Activated CD4-positive, alpha-beta T cell treated with anti-CD3 and anti-CD28 coated beads, Interleukin-2, Interleukin-6, amounts not matched to agents 100 ng/mL and 50 ng/mL, durations not matched to agents 16 hours and 8 hours (primary cell): ENCODE results near the gene MST1.
A peak's percentile ranks its signal among the peaks of the same experiment; 100 is the strongest.

Experiments used
- DNase-seq: peaks from one replicate; pipeline ENCODE4 v3.0.0-alpha.2; 2020

MST1 gene

GRCh38 chr3:49654955-49655556 lies 34.2 kb downstream of the MST1 start:
- DNase-seq: no peak

- no peak for DNase-seq
Observed at GRCh38 chr3:49654176-49654825, 35.0 kb downstream of the MST1 start.

DNA sequence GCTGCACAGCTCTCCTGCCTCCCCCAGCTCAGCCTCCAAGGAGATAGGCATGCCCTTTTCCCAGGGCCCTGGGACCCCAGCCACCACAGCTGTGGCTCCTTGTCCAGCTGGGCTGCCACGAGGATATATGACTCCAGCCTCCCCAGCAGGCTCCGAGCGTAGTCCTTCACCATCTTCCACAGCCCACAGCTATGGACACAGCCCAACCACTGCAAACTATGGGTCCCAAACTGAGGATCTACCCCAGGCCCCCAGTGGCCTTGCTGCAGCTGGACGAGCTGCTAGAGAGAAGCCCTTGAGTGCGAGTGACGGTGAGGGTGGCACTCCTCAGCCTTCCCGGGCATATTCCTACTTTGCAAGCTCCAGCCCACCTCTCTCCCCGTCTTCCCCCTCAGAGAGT lies 35.7 kb downstream of the MST1 start:
- no peak for DNase-seq

DNA sequence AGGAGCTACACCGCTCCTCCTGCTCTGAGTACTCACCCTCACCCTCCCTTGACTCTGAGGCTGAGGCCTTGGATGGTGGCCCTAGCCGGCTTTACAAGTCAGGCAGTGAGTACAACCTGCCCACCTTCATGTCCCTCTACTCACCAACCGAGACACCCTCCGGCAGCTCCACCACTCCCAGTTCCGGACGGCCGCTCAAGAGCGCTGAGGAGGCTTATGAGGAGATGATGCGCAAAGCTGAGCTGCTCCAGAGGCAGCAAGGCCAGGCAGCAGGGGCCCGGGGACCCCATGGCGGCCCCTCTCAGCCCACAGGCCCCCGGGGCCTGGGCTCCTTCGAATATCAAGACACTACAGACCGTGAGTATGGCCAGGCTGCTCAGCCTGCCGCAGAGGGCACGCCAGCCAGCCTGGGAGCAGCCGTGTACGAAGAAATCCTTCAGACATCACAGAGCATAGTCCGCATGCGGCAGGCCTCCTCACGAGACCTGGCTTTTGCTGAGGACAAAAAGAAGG lies 36.3 kb downstream of the MST1 start:
- DNase-seq: no peak

- DNase-seq: no peak
Observed at GRCh38 chr3:49652218-49652902, 36.9 kb downstream of the MST1 start.

DNA sequence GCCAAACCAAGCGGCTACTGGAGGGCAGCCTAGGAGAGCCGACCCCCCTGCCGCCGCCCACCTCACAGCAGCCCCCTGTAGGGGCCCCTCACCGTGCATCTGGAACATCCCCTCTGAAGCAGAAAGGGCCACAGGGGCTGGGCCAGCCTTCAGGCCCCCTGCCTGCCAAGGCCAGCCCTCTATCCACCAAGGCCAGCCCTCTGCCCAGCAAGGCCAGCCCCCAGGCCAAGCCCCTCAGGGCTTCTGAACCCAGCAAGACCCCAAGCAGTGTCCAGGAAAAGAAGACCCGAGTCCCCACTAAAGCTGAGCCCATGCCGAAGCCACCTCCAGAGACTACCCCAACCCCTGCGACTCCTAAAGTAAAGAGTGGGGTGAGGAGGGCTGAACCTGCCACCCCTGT lies 38.6 kb downstream of the MST1 start:
- no peak for DNase-seq

DNA sequence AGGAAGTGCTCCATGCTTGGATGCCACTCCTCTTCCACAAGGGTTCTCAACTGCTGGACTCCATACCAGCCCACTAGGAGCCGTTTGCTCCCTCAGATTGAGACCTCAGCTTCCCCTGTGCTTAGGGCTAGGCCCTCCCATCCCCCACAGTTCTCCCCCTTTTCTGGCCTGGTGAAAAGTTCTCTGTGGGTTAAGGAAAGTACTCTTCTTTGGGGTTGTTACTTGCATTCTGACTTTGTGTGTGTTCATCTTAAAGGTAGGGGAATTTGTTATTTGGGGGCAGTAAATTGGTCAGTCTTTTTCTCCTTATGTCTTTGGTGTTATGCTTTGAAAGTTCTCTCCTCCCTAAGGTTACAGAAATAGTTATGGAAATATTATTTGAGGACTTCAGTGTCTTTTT lies 39.1 kb downstream of the MST1 start:
- no peak for DNase-seq

- no peak for DNase-seq
Observed at GRCh38 chr3:49649576-49649975, 39.7 kb downstream of the MST1 start.

GRCh38 chr3:49648354-49649019 lies 40.8 kb downstream of the MST1 start:
- no peak for DNase-seq

DNA sequence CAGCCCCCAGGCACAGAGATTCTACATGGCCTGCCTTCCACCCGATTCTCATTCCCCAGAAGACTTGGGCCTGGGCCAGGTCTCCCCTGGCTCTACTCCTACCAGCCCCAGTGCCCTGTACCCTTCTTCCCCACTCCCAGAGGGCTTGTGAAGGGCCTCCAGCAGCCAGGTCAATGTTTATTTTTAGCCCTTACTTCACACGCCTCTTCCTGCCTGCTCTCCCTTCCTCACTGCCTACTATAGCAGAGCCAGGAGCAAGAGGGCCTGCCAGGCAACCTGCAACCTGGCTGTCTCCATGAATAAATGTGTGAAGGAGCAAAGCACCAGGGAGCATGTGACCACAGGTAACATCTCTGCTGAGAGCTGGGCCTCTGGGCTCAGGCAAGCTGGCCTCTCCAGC lies 41.5 kb downstream of the MST1 start:
- no peak for DNase-seq

GRCh38 chr3:49646236-49646635 lies 43.0 kb downstream of the MST1 start:
- no peak for DNase-seq

- DNase-seq: no peak
Observed at GRCh38 chr3:49644684-49645083, 44.6 kb downstream of the MST1 start.

- DNase-seq: no peak
Observed at GRCh38 chr3:49642708-49643145, 46.5 kb downstream of the MST1 start.

DNA sequence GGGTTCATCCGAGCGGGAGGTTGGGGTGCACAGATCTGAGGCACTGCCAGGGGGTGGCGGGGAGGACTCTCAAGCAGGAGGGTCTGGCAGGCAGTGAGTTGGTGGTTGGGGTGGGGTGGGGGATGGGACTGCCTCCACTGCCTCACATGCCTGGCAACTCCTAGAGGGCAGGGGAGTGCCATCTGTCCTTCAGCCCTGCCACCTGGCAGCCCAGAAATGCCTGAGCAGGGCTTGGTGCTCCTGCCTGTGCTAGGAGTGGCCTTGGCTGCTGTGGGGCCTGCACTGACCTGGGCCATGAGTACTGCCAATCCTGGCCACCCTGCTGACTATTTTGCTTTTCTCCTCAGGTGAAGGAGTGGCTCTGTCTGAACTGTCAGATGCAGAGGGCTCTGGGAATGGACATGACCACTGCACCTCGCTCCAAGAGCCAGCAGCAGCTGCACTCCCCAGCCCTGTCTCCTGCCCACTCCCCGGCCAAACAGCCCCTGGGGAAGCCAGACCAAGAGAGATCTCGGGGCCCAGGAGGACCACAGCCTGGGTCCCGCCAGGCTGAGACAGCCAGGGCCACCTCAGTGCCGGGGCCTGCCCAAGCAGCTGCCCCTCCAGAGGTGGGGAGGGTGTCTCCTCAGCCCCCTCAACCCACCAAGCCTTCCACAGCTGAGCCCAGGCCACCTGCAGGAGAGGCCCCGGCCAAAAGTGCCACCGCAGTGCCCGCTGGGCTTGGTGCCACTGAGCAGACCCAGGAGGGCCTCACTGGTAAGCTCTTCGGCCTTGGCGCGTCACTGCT lies 47.2 kb downstream of the MST1 start:
- DNase-seq: no peak

DNA sequence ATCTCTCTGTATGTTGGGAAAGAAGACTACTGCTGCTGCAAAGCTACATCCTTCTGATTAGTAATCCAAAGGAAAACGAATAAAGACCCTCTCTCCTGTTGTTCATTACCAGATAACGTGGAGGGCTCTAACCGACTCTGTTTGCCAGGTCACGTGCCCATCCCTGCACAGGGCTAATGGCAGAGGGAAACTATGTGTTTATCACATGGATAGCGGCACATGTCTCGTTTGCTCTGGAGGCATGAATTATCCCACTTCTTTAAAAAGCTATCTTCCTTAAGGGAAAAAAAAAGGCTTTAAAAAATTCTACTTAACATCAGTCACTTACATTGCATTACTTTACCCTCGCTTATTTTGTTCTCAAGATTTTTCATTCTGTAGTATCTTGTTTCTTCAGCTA lies 48.0 kb downstream of the MST1 start:
- DNase-seq: no peak

DNA sequence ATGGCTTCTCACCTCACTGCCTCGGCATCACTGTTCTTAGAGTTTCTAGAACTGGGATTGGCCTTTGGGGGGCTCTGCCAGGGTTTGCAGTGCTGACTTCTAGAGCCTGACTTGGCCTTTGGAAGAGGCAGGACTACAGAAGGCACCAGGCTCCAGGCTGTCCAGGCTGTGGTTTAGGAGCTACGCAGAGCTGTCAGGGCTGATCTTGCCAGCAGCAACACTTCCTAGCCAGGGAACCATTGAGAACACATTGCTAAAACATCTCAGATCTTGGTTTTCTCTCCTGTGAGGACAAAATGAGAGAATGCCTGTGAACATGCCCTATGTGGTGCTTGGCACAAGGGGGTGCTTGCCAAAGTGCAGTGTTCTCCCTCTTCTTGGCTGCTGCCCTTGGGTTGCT lies 49.7 kb downstream of the MST1 start:
- no peak for DNase-seq

- DNase-seq: no peak
Observed at GRCh38 chr3:49638445-49638844, 50.8 kb downstream of the MST1 start.

DNA sequence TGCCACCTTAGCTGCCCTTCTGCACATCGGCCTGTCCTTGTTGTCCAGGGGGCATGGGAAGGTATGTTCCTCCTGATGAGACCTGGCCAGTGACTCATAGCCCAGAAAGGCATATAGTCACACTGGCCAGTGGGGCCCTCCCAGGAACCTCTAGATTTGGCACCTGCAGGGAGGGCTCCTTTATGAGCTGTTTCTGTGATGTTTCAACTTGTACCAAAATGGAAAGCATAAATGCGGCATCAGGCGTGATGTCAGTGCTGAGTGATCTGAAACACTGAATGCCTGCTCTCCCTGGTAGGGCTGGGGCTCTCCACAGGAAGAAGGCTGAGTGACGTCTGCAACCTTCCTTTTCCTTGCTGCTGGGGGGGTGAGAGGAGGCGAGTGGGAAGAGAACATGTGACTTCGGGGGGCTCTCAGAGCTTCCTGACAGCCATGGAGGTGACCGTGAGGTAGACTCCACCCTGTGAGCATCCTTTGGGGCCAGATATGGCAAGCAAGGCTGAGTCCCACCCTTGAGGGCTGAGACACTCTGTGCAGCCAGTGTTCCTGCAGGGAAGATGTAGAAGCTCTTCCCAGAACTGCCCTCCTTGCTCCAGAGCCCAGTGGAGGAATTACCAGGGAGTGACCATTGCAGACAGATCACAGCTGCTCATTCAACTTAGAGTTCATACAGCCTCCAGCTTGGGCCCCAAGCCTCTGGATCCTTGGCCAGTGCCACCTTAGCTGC lies 52.2 kb downstream of the MST1 start:
- peak; percentile 24 for DNase-seq

- DNase-seq: no peak
Observed at GRCh38 chr3:49634736-49635135, 54.5 kb downstream of the MST1 start.
